CD8-positive, alpha-beta memory T cell (primary cell): ENCODE measurements around the gene KATNAL1. TPM values are rescaled to one million over a fixed set of nuclear protein-coding genes. Genes with fewer than 3 reads are reported as not detected.
A peak's percentile ranks its signal among the peaks of the same experiment; 100 is the strongest.
"Not testable (repeated sequence)": the region's sequence is repeated elsewhere in the genome, so short reads cannot be mapped to it uniquely, and the experiment has no call there.

ENCODE experiments used
- CTCF ChIA-PET: fragments of 350-600 bp; sonication (Branson Sonifier 250); formaldehyde crosslinking; loops from one replicate; lab custom pipeline; 2021; ENCODE audit warnings: antibody characterized with exemption; lab: Charles Lee
- POLR2A ChIA-PET: fragments of 350-600 bp; sonication (Branson Sonifier 250); formaldehyde crosslinking; loops from one replicate; lab custom pipeline; 2021; ENCODE audit warnings: antibody characterized with exemption; lab: Charles Lee
- DNase-seq, 5 donors: peaks; one replicate each; pipeline versions ENCODE4 v3.0.0 to v3.0.0-alpha.2; 2020 to 2022; ENCODE audit warnings: mixed read lengths in 1 of 5
- H3K27ac ChIP-seq: one replicate; pipeline ENCODE4 v1.7.0; 2013; ENCODE audit warnings: low read depth, mild to moderate bottlenecking, low read length, moderate library complexity
- H3K27me3 ChIP-seq: 2 replicates; pipeline ENCODE4 v1.7.0; 2013; ENCODE audit warnings: low read length, mild to moderate bottlenecking; ENCODE audit not compliant: insufficient read depth, poor library complexity, severe bottlenecking
- H3K36me3 ChIP-seq: 2 replicates; pipeline ENCODE4 v1.7.0; 2013; ENCODE audit warnings: mild to moderate bottlenecking, low read length, moderate library complexity; ENCODE audit not compliant: insufficient read depth
- H3K4me1 ChIP-seq: 2 replicates; pipeline ENCODE4 v1.7.0; 2013; ENCODE audit warnings: mild to moderate bottlenecking, low read length, moderate library complexity; ENCODE audit not compliant: insufficient read depth
- H3K4me3 ChIP-seq: 2 replicates; pipeline ENCODE4 v1.7.0; 2013; ENCODE audit warnings: mild to moderate bottlenecking, low read length
- H3K9me3 ChIP-seq: 2 replicates; pipeline ENCODE4 v1.7.0; 2013; ENCODE audit warnings: mild to moderate bottlenecking, low read length
- H3K27ac Mint-ChIP-seq, 8 donors: one replicate each; pipeline ENCODE4 v1.8.0; 2020 to 2021; ENCODE audit warnings: mixed read lengths in 8 of 8, mild to moderate bottlenecking in 6 of 8, inconsistent platforms in 3 of 8, moderate library complexity in 3 of 8
- H3K27me3 Mint-ChIP-seq, 2 donors: one replicate each; pipeline ENCODE4 v1.8.0; 2020 to 2021; ENCODE audit warnings: mixed read lengths in 2 of 2, mild to moderate bottlenecking in 1 of 2, moderate library complexity in 1 of 2
- H3K36me3 Mint-ChIP-seq, 3 donors: one replicate each; pipeline ENCODE4 v1.8.0; 2020 to 2021; ENCODE audit warnings: mixed read lengths in 3 of 3, inconsistent platforms in 1 of 3, mild to moderate bottlenecking in 1 of 3
- H3K4me1 Mint-ChIP-seq, 3 donors: one replicate each; pipeline ENCODE4 v1.8.0; 2020 to 2021; ENCODE audit warnings: mixed read lengths in 3 of 3, inconsistent platforms in 1 of 3, mild to moderate bottlenecking in 1 of 3
- H3K4me3 Mint-ChIP-seq, 7 donors: one replicate each; pipeline ENCODE4 v1.8.0; 2020 to 2021; ENCODE audit warnings: mixed read lengths in 7 of 7, mild to moderate bottlenecking in 6 of 7, moderate library complexity in 4 of 7, inconsistent platforms in 2 of 7
- H3K9me3 Mint-ChIP-seq, 5 donors: one replicate each; pipeline ENCODE4 v1.8.0; 2020 to 2022; ENCODE audit warnings: mixed read lengths in 5 of 5, mild to moderate bottlenecking in 3 of 5, moderate library complexity in 2 of 5, inconsistent platforms in 1 of 5
- polyA plus RNA-seq: library from polyadenylated mRNA; unstranded; fragments of 300-500 nt; fragmentation: Illumina TruSeq; gene quantifications from one replicate; pipeline ENCODE4 v1.2.3, GENCODE V29; 2021
- total RNA-seq, 2 experiments: library from RNA; stranded (reverse); gene quantifications; one replicate each; pipeline ENCODE4 v1.2.3, GENCODE V29; 2021

KATNAL1 gene
- total and polyA plus RNA-seq, 3 experiments from 2014 or later = 5.6 to 16.5 (median 11.0) TPM

DNA sequence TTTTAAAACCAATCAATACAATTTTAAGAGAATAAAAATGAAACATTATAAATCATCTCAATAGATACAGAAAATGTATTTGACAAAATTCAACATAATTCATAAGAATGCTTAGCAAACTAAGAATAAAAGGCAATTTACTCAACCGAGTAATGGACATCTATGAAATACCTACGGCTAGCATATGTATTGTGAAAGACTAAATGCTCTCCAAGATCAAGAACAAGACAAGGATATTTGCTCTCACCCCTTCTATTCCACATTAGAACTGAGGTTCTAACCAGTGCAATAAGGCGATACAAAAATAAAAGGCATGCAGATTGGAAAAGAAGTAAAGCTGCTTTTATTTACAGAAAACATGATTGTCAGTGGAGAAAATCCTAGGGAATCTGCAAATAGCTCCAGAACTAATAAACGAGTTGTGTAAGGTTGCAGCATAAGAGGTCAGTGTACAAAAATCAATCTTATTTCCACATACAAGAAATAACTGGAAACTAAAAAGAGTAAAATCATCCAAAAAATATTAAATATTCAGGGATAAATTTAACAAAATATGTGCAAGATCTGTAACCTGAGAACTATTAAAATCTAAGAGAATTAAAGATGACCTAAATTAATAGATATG is 16.4 kb downstream of the KATNAL1 start:
- ChIA-PET CTCF (no interaction called here), POLR2A (no interaction called here)
- H3K9me3 ChIP-seq = no peaks in the 10 kb centered on the region
- H3K4me3 ChIP-seq = no peak overlapping the region
- H3K36me3 ChIP-seq = no peaks in the 10 kb centered on the region
- no peaks in the 10 kb centered on the region for H3K4me1 ChIP-seq
- no peak overlapping the region for H3K4me3 Mint-ChIP-seq
- H3K4me1 Mint-ChIP-seq = peaks cover 4 to 34% (median 22%) of the 10 kb centered on the region in 3 donors
- peak overlapping the region in 1 of 8 donors; percentile 29 for H3K27ac Mint-ChIP-seq
- H3K27ac ChIP-seq = no peak overlapping the region
- peaks cover 0 to 13% (median 1%) of the 10 kb centered on the region in 3 donors for H3K36me3 Mint-ChIP-seq
- H3K27me3 ChIP-seq = no peaks in the 10 kb centered on the region
- no peaks in the 10 kb centered on the region for H3K9me3 Mint-ChIP-seq
- H3K27me3 Mint-ChIP-seq = no peaks in the 10 kb centered on the region
- DNase-seq = no peak

DNA sequence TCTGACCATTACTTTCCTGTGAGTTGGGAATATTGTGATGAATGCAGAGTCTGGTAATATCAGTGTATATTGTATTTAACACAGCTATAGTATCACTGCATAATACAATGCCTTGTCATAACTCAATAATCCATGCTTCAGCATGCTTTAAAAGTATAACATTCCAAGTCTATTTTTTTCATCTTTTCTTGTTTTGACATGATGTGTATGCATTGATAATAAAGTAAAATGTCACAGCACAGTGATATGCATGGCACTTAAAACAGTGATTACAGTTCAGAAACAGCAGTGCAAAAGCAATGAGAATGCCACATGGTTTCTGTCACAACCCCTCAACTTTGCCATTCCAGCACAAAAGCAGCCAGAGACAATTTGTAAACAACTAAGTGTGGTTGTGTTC is 17.8 kb downstream of the KATNAL1 start:
- Histone ChIP-seq H3K27me3 (no peaks in the 10 kb centered on the region), H3K27ac (no peak overlapping the region), H3K36me3 (no peaks in the 10 kb centered on the region), H3K4me1 (no peaks in the 10 kb centered on the region), H3K9me3 (no peaks in the 10 kb centered on the region), H3K4me3 (no peak overlapping the region)
- Mint-ChIP-seq H3K4me1 (peaks cover 4 to 43% (median 22%) of the 10 kb centered on the region in 3 donors), H3K4me3 (no peak overlapping the region), H3K9me3 (peaks cover 0 to 3% (median 0%) of the 10 kb centered on the region in 5 donors), H3K27ac (no peak overlapping the region), H3K27me3 (no peaks in the 10 kb centered on the region), H3K36me3 (peaks cover 0 to 18% (median 6%) of the 10 kb centered on the region in 3 donors)
- DNase-seq = no peak
- POLR2A ChIA-PET = no interaction called here
- CTCF ChIA-PET = no interaction called here

- H3K36me3 ChIP-seq, DNase-seq, POLR2A ChIA-PET, H3K4me3 Mint-ChIP-seq, H3K9me3 Mint-ChIP-seq, H3K27ac ChIP-seq, H3K4me1 ChIP-seq, H3K27me3 Mint-ChIP-seq, CTCF ChIA-PET, H3K9me3 ChIP-seq, H3K27ac Mint-ChIP-seq, H3K4me3 ChIP-seq, H3K27me3 ChIP-seq: not testable (repeated sequence)
- H3K36me3 Mint-ChIP-seq = peaks cover 7 to 18% (median 9%) of the 10 kb centered on the region in 3 donors
- H3K4me1 Mint-ChIP-seq = peaks cover 0 to 25% (median 4%) of the 10 kb centered on the region in 3 donors
Measured at GRCh38 chr13:30286059-30286458, 21.3 kb downstream of the KATNAL1 start.

- Mint-ChIP-seq H3K27me3 (no peaks in the 10 kb centered on the region), H3K27ac (no peak overlapping the region), H3K9me3 (no peaks in the 10 kb centered on the region), H3K4me3 (no peak overlapping the region), H3K36me3 (peaks cover 13 to 20% (median 13%) of the 10 kb centered on the region in 3 donors), H3K4me1 (peaks cover 8 to 29% (median 20%) of the 10 kb centered on the region in 3 donors)
- H3K27me3 ChIP-seq = no peaks in the 10 kb centered on the region
- no peak for DNase-seq
- no peaks in the 10 kb centered on the region for H3K36me3 ChIP-seq
- peaks cover 6% of the 10 kb centered on the region for H3K4me1 ChIP-seq
- H3K4me3 ChIP-seq = no peak overlapping the region
- ChIA-PET CTCF (interaction anchor here (1.2 to 1.7 kb wide), 2 partner anchors 116 to 144 kb away, joined by 3 to 4 read pairs; no protein-coding TSS in a partner anchor), POLR2A (interaction anchor here (0.7 kb wide), 1 partner anchor 438 kb away, joined by 4 read pairs; no protein-coding TSS in a partner anchor)
- no peak overlapping the region for H3K27ac ChIP-seq
- no peaks in the 10 kb centered on the region for H3K9me3 ChIP-seq
Measured at GRCh38 chr13:30276178-30276577, 31.2 kb downstream of the KATNAL1 start.

- no peak overlapping the region for H3K27ac ChIP-seq
- no peaks in the 10 kb centered on the region for H3K27me3 ChIP-seq
- peaks cover 8 to 22% (median 10%) of the 10 kb centered on the region in 3 donors for H3K36me3 Mint-ChIP-seq
- no peak overlapping the region for H3K4me3 Mint-ChIP-seq
- no peak overlapping the region for H3K27ac Mint-ChIP-seq
- no peaks in the 10 kb centered on the region for H3K27me3 Mint-ChIP-seq
- DNase-seq = no peak
- no peaks in the 10 kb centered on the region for H3K36me3 ChIP-seq
- no peaks in the 10 kb centered on the region for H3K9me3 ChIP-seq
- POLR2A ChIA-PET = no interaction called here
- CTCF ChIA-PET = no interaction called here
- H3K4me1 ChIP-seq = peaks cover 6% of the 10 kb centered on the region
- H3K4me1 Mint-ChIP-seq = peaks cover 8 to 29% (median 16%) of the 10 kb centered on the region in 3 donors
- no peaks in the 10 kb centered on the region for H3K9me3 Mint-ChIP-seq
- no peak overlapping the region for H3K4me3 ChIP-seq
Measured at GRCh38 chr13:30274083-30274482, 33.3 kb downstream of the KATNAL1 start.

DNA sequence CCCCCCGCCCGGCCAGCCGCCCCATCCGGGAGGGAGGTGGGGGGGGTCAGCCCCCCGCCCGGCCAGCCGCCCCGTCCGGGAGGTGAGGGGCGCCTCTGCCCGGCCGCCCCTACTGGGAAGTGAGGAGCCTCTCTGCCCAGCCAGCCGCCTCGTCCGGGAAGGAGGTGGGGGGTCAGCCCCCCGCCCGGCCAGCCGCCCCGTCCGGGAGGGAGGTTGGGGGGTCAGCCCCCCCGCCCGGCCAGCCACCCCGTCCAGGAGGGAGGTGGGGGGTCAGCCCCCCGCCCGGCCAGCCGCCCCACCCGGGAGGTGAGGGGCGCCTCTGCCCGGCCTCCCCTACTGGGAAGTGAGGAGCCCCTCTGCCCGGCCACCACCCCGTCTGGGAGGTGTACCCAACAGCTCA is 37.3 kb downstream of the KATNAL1 start:
- H3K9me3 ChIP-seq, H3K4me1 ChIP-seq, DNase-seq, H3K27me3 ChIP-seq, H3K4me3 Mint-ChIP-seq, CTCF ChIA-PET, H3K27ac ChIP-seq, H3K4me3 ChIP-seq, H3K27ac Mint-ChIP-seq, H3K9me3 Mint-ChIP-seq, H3K27me3 Mint-ChIP-seq, H3K36me3 ChIP-seq: not testable (repeated sequence)
- POLR2A ChIA-PET = interaction anchor here (0.7 kb wide), 1 partner anchor 149 kb away, joined by 5 read pairs; no protein-coding TSS in a partner anchor
- H3K4me1 Mint-ChIP-seq = peaks cover 9 to 23% (median 16%) of the 10 kb centered on the region in 3 donors
- H3K36me3 Mint-ChIP-seq = peaks cover 7 to 14% (median 8%) of the 10 kb centered on the region in 3 donors

- H3K27ac Mint-ChIP-seq = peak overlapping the region in 2 of 8 donors; percentile 33 to 57
- no peaks in the 10 kb centered on the region for H3K9me3 Mint-ChIP-seq
- no peak for DNase-seq
- H3K4me3 ChIP-seq = no peak overlapping the region
- H3K9me3 ChIP-seq = no peaks in the 10 kb centered on the region
- H3K36me3 ChIP-seq = no peaks in the 10 kb centered on the region
- H3K4me1 ChIP-seq = no peaks in the 10 kb centered on the region
- peaks cover 9 to 21% (median 16%) of the 10 kb centered on the region in 3 donors for H3K4me1 Mint-ChIP-seq
- H3K27ac ChIP-seq = no peak overlapping the region
- no peaks in the 10 kb centered on the region for H3K27me3 ChIP-seq
- POLR2A ChIA-PET = no interaction called here
- peaks cover 6 to 7% (median 6%) of the 10 kb centered on the region in 3 donors for H3K36me3 Mint-ChIP-seq
- CTCF ChIA-PET = no interaction called here
- H3K4me3 Mint-ChIP-seq = no peak overlapping the region
- H3K27me3 Mint-ChIP-seq = no peaks in the 10 kb centered on the region
Measured at GRCh38 chr13:30268673-30269072, 38.7 kb downstream of the KATNAL1 start.

- H3K4me1 ChIP-seq = no peaks in the 10 kb centered on the region
- H3K27ac ChIP-seq = no peak overlapping the region
- Mint-ChIP-seq H3K36me3 (peaks cover 3 to 6% (median 4%) of the 10 kb centered on the region in 3 donors), H3K9me3 (no peaks in the 10 kb centered on the region), H3K4me1 (peaks cover 9 to 17% (median 16%) of the 10 kb centered on the region in 3 donors), H3K27me3 (no peaks in the 10 kb centered on the region), H3K27ac (no peak overlapping the region), H3K4me3 (no peak overlapping the region)
- no peaks in the 10 kb centered on the region for H3K9me3 ChIP-seq
- DNase-seq = no peak
- CTCF ChIA-PET = no interaction called here
- no peaks in the 10 kb centered on the region for H3K27me3 ChIP-seq
- H3K4me3 ChIP-seq = no peak overlapping the region
- H3K36me3 ChIP-seq = no peaks in the 10 kb centered on the region
- POLR2A ChIA-PET = no interaction called here
Measured at GRCh38 chr13:30266756-30267155, 40.6 kb downstream of the KATNAL1 start.
